H1 (cell line): Measurements from ENCODE around the gene KCNK13. TPM values are rescaled to one million over a fixed set of nuclear protein-coding genes. Genes with fewer than 3 reads are reported as not detected.

Experiments
- CTCF ChIA-PET: fragments of 300-600 bp; sonication (Branson Sonifier 250); formaldehyde crosslinking; loops from one replicate; lab custom pipeline; 2021; ENCODE audit not compliant: partially characterized antibody; lab: Charles Lee
- POLR2A ChIA-PET: fragments of 300-600 bp; sonication (Branson Sonifier 250); formaldehyde crosslinking; loops from one replicate; lab custom pipeline; 2021; ENCODE audit warnings: inconsistent platforms; ENCODE audit not compliant: partially characterized antibody; lab: Charles Lee
- DNase-seq, 2 experiments: peaks; one replicate each; pipeline versions ENCODE4 v3.0.0 to v3.0.0-alpha.2; 2010 to 2022; ENCODE audit warnings: low spot score in 2 of 2, low read depth in 1 of 2, mixed read lengths in 1 of 2
- FAIRE-seq: peaks from 2 replicates; lab custom pipeline; 2011; peaks lifted over from hg19 to GRCh38; lab: Jason Lieb, UNC
- H2AFZ ChIP-seq: 2 replicates; pipeline ENCODE4 v1.8.1; 2012; ENCODE audit warnings: low read length, inconsistent platforms
- H2AK5ac ChIP-seq: 2 replicates; pipeline ENCODE4 v1.6.1; 2013; ENCODE audit warnings: low read depth, low read length
- H2BK120ac ChIP-seq: replicated peaks from 2 replicates; pipeline ENCODE3; 2013; ENCODE audit warnings: low read depth, low read length, inconsistent platforms
- H2BK12ac ChIP-seq: 2 replicates; pipeline ENCODE4 v1.6.1; 2013; ENCODE audit warnings: low read depth, low read length
- H2BK15ac ChIP-seq: 2 replicates; pipeline ENCODE4 v1.6.1; 2013; ENCODE audit warnings: low read length
- H2BK20ac ChIP-seq: 2 replicates; pipeline ENCODE4 v1.6.1; 2013; ENCODE audit warnings: low read length
- H2BK5ac ChIP-seq: 2 replicates; pipeline ENCODE4 v1.6.1; 2013; ENCODE audit warnings: low read depth, low read length
- H3K14ac ChIP-seq: 2 replicates; pipeline ENCODE4 v1.6.1; 2013; ENCODE audit warnings: inconsistent platforms; ENCODE audit not compliant: insufficient read length
- H3K18ac ChIP-seq: 2 replicates; pipeline ENCODE4 v1.6.1; 2013; ENCODE audit warnings: low read length; ENCODE audit errors: extremely low read depth
- H3K23ac ChIP-seq: 2 replicates; pipeline ENCODE4 v1.6.1; 2013; ENCODE audit warnings: inconsistent platforms; ENCODE audit not compliant: insufficient read length
- H3K23me2 ChIP-seq: 2 replicates; pipeline ENCODE4 v1.6.1; 2013; ENCODE audit warnings: low read depth, low read length
- H3K27ac ChIP-seq: 2 replicates; pipeline ENCODE4 v1.6.1; 2011; ENCODE audit warnings: low read depth, low read length, inconsistent platforms
- H3K27me3 ChIP-seq, 4 experiments: replicated peaks in 1 of 4; 1 replicate in 1 of 4; 2 replicates in 3 of 4; pipeline versions ENCODE4 v1.6.1 to v1.8.1; 2011 to 2013; ENCODE audit warnings: low read length in 3 of 4, mild to moderate bottlenecking in 3 of 4, inconsistent platforms in 2 of 4, mixed read lengths in 2 of 4, moderate library complexity in 1 of 4; ENCODE audit not compliant: control insufficient read depth in 3 of 4, insufficient read depth in 3 of 4; ENCODE audit errors: extremely low read depth in 1 of 4
- H3K36me3 ChIP-seq, 4 experiments: 2 replicates each; pipeline versions ENCODE4 v1.6.1 to v1.8.1; 2011 to 2013; ENCODE audit warnings: mild to moderate bottlenecking in 4 of 4, low read length in 3 of 4, moderate library complexity in 2 of 4, control low read depth in 1 of 4, inconsistent platforms in 1 of 4; ENCODE audit not compliant: insufficient read depth in 4 of 4, control insufficient read depth in 2 of 4
- H3K4ac ChIP-seq: replicated peaks from 2 replicates; pipeline ENCODE3; 2013; ENCODE audit warnings: low read length, low read depth, mixed read lengths, inconsistent platforms; ENCODE audit not compliant: insufficient read length
- H3K4me1 ChIP-seq, 4 experiments: replicated peaks in 1 of 4; 1 replicate in 1 of 4; 2 replicates in 3 of 4; pipeline versions ENCODE4 v1.6.1 to v1.8.1; 2011 to 2013; ENCODE audit warnings: low read length in 3 of 4, inconsistent platforms in 2 of 4, mixed read lengths in 1 of 4; ENCODE audit not compliant: insufficient read depth in 4 of 4, control insufficient read depth in 3 of 4
- H3K4me2 ChIP-seq, 2 experiments: 2 replicates each; pipeline versions ENCODE4 v1.6.1 to v1.8.1; 2011 to 2013; ENCODE audit warnings: low read depth in 2 of 2, low read length in 2 of 2, control low read depth in 1 of 2, inconsistent platforms in 1 of 2, mild to moderate bottlenecking in 1 of 2; ENCODE audit not compliant: insufficient read depth in 1 of 2
- H3K4me3 ChIP-seq, 4 experiments: fragments of 200-600, 300-600 bp in 1 of 4; sonication (generic), shearing (Covaris generic), sonication (Bioruptor Twin) in 1 of 4; 2 replicates each; pipeline versions ENCODE4 v1.5.1 to v1.8.1; 2011 to 2016; ENCODE audit warnings: low read length in 4 of 4, low read depth in 3 of 4, control low read depth in 2 of 4, inconsistent platforms in 2 of 4, mild to moderate bottlenecking in 2 of 4, mixed read lengths in 1 of 4, moderate library complexity in 1 of 4; ENCODE audit not compliant: insufficient read depth in 2 of 4; ENCODE audit errors: extremely low read depth in 1 of 4
- H3K56ac ChIP-seq: replicated peaks from 2 replicates; pipeline ENCODE3; 2013; ENCODE audit warnings: low read depth, mild to moderate bottlenecking, mixed read lengths, low read length, inconsistent platforms; ENCODE audit not compliant: insufficient read length
- H3K79me1 ChIP-seq: 2 replicates; pipeline ENCODE4 v1.6.1; 2013; ENCODE audit warnings: low read depth, low read length, control low read depth
- H3K79me2 ChIP-seq, 2 experiments: 2 replicates each; pipeline versions ENCODE4 v1.6.1 to v1.8.1; 2012 to 2013; ENCODE audit warnings: low read length in 2 of 2, mild to moderate bottlenecking in 2 of 2, inconsistent platforms in 1 of 2; ENCODE audit not compliant: insufficient read depth in 2 of 2, control insufficient read depth in 1 of 2
- H3K9ac ChIP-seq, 4 experiments: replicated peaks in 1 of 4; 1 replicate in 1 of 4; 2 replicates in 3 of 4; pipeline versions ENCODE4 v1.6.1 to v1.8.1; 2011 to 2013; ENCODE audit warnings: low read depth in 3 of 4, low read length in 3 of 4, control low read depth in 2 of 4, mild to moderate bottlenecking in 2 of 4, moderate library complexity in 2 of 4, inconsistent platforms in 1 of 4; ENCODE audit errors: extremely low read depth in 1 of 4
- H3K9me3 ChIP-seq, 2 experiments: 2 replicates each; pipeline versions ENCODE4 v1.6.1 to v1.8.1; 2012 to 2013; ENCODE audit warnings: mild to moderate bottlenecking in 2 of 2, moderate library complexity in 2 of 2, control low read depth in 1 of 2, inconsistent platforms in 1 of 2, low read depth in 1 of 2, low read length in 1 of 2, mixed read lengths in 1 of 2; ENCODE audit not compliant: insufficient read depth in 2 of 2
- H4K20me1 ChIP-seq, 2 experiments: replicated peaks in 1 of 2; 2 replicates each; pipeline versions ENCODE3 to v1.8.1; 2011 to 2013; ENCODE audit warnings: inconsistent platforms in 2 of 2, low read length in 2 of 2, mild to moderate bottlenecking in 1 of 2; ENCODE audit not compliant: insufficient read depth in 2 of 2, control insufficient read depth in 1 of 2
- H4K5ac ChIP-seq: 2 replicates; pipeline ENCODE4 v1.6.1; 2013; ENCODE audit warnings: low read length, low read depth, mixed read lengths, inconsistent platforms; ENCODE audit not compliant: insufficient read length
- H4K8ac ChIP-seq: 2 replicates; pipeline ENCODE4 v1.8.0; 2013; ENCODE audit warnings: mild to moderate bottlenecking, moderate library complexity, low read length, inconsistent platforms; ENCODE audit not compliant: insufficient read depth; ENCODE audit errors: extremely low read depth
- H4K91ac ChIP-seq: replicated peaks from 2 replicates; pipeline ENCODE3; 2013; ENCODE audit warnings: low read length, mixed read lengths, inconsistent platforms; ENCODE audit not compliant: insufficient read length
- CBX8 ChIP-seq: fragments of 300-800, 300-1000 bp; sonication (generic); IDR thresholded peaks from 2 replicates; pipeline ENCODE4 v1.7.1; 2016; ENCODE audit warnings: low read depth, low read length, borderline replicate concordance
- CEBPB ChIP-seq: IDR thresholded peaks from 2 replicates; pipeline ENCODE4 v1.6.1; 2012; ENCODE audit warnings: low read depth, low read length
- CHD2 ChIP-seq: IDR thresholded peaks from 2 replicates; pipeline ENCODE4 v1.6.1; 2012; ENCODE audit warnings: low read length, improper control_type of control experiment
- CREB1 ChIP-seq: IDR thresholded peaks from 2 replicates; pipeline ENCODE4 v1.6.1; 2012; ENCODE audit warnings: inconsistent platforms
- HDAC2 ChIP-seq, 2 experiments: fragments of 300-600 bp in 1 of 2; sonication (generic) in 1 of 2; IDR thresholded peaks; 2 replicates each; pipeline ENCODE4 v1.6.1; 2011 to 2012; ENCODE audit warnings: low read depth in 2 of 2, low read length in 2 of 2, mild to moderate bottlenecking in 2 of 2, moderate library complexity in 2 of 2, borderline replicate concordance in 1 of 2, inconsistent platforms in 1 of 2
- KDM4A ChIP-seq: IDR thresholded peaks from one replicate; pipeline ENCODE4 v1.7.1; 2012; ENCODE audit warnings: low read depth, mild to moderate bottlenecking, moderate library complexity, low read length, inconsistent platforms; ENCODE audit not compliant: severe bottlenecking
- KDM5A ChIP-seq: fragments of 200-600 bp; IDR thresholded peaks from 2 replicates; pipeline ENCODE4 v1.7.1; 2012; ENCODE audit warnings: mild to moderate bottlenecking, low read length, inconsistent platforms, mixed read lengths
- NANOG ChIP-seq: IDR thresholded peaks from 2 replicates; pipeline ENCODE4 v1.6.1; 2011; ENCODE audit warnings: low read length, low read depth, mild to moderate bottlenecking, inconsistent platforms; ENCODE audit not compliant: insufficient read depth, poor library complexity, severe bottlenecking
- RFX5 ChIP-seq: IDR thresholded peaks from 2 replicates; pipeline ENCODE4 v1.6.1; 2011; ENCODE audit warnings: low read depth, low read length, improper control_type of control experiment, borderline replicate concordance
- TEAD4 ChIP-seq: IDR thresholded peaks from 2 replicates; pipeline ENCODE4 v1.6.1; 2012; ENCODE audit warnings: low read depth, low read length, inconsistent platforms, mixed read lengths
- WGBS, 2 experiments: shearing (Covaris generic) in 1 of 2; methylation state at CpG; one replicate each; pipeline versions ENCODE4 v1.1.6 to v1.1.7; 2013 to 2015; ENCODE audit warnings: low lambda C conversion rate in 2 of 2, mixed read lengths in 2 of 2, inconsistent platforms in 1 of 2, low coverage in 1 of 2, missing lambda C conversion rate in 1 of 2; ENCODE audit not compliant: insufficient replicate concordance in 2 of 2, insufficient coverage in 1 of 2, insufficient read length in 1 of 2; ENCODE audit errors: extremely low coverage in 1 of 2, missing lambda C conversion rate in 1 of 2; 5-methylcytosine and 5-hydroxymethylcytosine counted together
- polyA plus RNA-seq, 7 experiments: library from polyadenylated mRNA; depleted of rRNA in 3 of 7; stranded (reverse) in 5 of 7; unstranded in 2 of 7; fragments of >200 nt in 5 of 7; fragments of 200-250 nt in 2 of 7; gene quantifications; 1 replicate in 5 of 7; 2 replicates in 1 of 7; 4 replicates in 1 of 7; pipeline versions ENCODE4 v1.2.1 to v1.2.3, GENCODE V29; 2011 to 2013; ENCODE audit warnings: missing spikeins in 2 of 7, mixed read lengths in 2 of 7
- total RNA-seq: library from RNA; stranded (reverse); fragmentation: NEBNext Ultra II Directional; extraction: Animal tissue kit (Norgen Biotek cat#: 25700); gene quantifications from 2 replicates; pipeline ENCODE4 v1.2.1, GENCODE V29; 2021

Gene KCNK13
- total and polyA plus RNA-seq, 2 of the 8 experiments (the other 6 are each of a cell fraction or from before 2014, with no cell fraction given) = 0.39 to 0.48 TPM

GRCh38 chr14:90034835-90035525 is 26.8 kb upstream of the KCNK13 start:
- Histone ChIP-seq H4K91ac (no peak overlapping the region), H2BK120ac (no peak overlapping the region), H2BK5ac (no peak overlapping the region), H3K79me1 (no peaks in the 10 kb centered on the region), H3K23ac (no peak overlapping the region), H4K20me1 (no peaks in the 10 kb centered on the region), H3K18ac (no peak overlapping the region), H3K27me3 (no peaks in the 10 kb centered on the region), H3K36me3 (peaks cover 0 to 36% (median 4%) of the 10 kb centered on the region in 4 experiments; a peak in 5 of 8 replicates), H3K14ac (no peak overlapping the region), H2BK20ac (no peak overlapping the region), H3K9ac (no peak overlapping the region), H2BK12ac (no peak overlapping the region), H2AK5ac (no peak overlapping the region), H3K4me2 (no peak overlapping the region), H2AFZ (no peak overlapping the region), H3K4me3 (no peak overlapping the region), H3K9me3 (no peaks in the 10 kb centered on the region), H3K79me2 (no peaks in the 10 kb centered on the region), H2BK15ac (no peak overlapping the region), H3K27ac (no peak overlapping the region), H4K5ac (no peak overlapping the region), H4K8ac (no peak overlapping the region), H3K4ac (no peak overlapping the region), H3K23me2 (no peaks in the 10 kb centered on the region), H3K56ac (no peak overlapping the region), H3K4me1 (no peaks in the 10 kb centered on the region)
- ChIA-PET CTCF (no interaction called here), POLR2A (no interaction called here)
- TF ChIP-seq CEBPB (no peak), CREB1 (no peak), RFX5 (no peak), KDM5A (no peak), CBX8 (no peak), TEAD4 (no peak), NANOG (no peak), KDM4A (no peak), CHD2 (no peak), HDAC2 (IDR thresholded peaks at IDR 0.05; ENCODE audit: borderline replicate concordance in 1 of 2, low read depth in 2 of 2, low read length in 2 of 2) (no peak)
- no peak for FAIRE-seq
- DNase-seq = no peak
- 88% methylated on average over 6 of the region's 6 CpGs; no CpG with 5 or more reads in 1 of the 2 experiments for WGBS, 2 experiments
